ENCODE measurements around the gene MAPK14. TPM values are rescaled to one million over a fixed set of nuclear protein-coding genes. Genes with fewer than 3 reads are reported as not detected.

Gene MAPK14
- total and polyA plus RNA-seq, 10 of the 15 experiments (the other 5 are each of a cell fraction or from before 2014, with no cell fraction given) = 12.5 to 59.5 (median 43.0) TPM

GRCh38 chr6:36049582-36049981 lies 22.0 kb downstream of the MAPK14 start:
- RAD21 ChIA-PET (ENCODE audit: unreplicated experiment) = no interaction called here

More at GRCh38 chr6:36049582-36049981, 22.0 kb downstream of the MAPK14 start:
- ChIA-PET POLR2A (interaction anchor here (1.0 kb wide), 1 partner anchor 11 kb away, joined by 4 read pairs; no protein-coding TSS in a partner anchor), SMC1A (ENCODE audit: uncharacterized antibody, unreplicated experiment) (interaction anchor here (0.6 kb wide), 1 partner anchor 1159 kb away, joined by 3 read pairs; no protein-coding TSS in a partner anchor), CTCF (no interaction called here)
- ATAC-seq (no peak), FAIRE-seq (no peak), DNase-seq (ENCODE audit: low read depth, low spot score) (no peak)
- Histone ChIP-seq H3K36me3 (ENCODE audit: control insufficient read depth in 2 of 2, insufficient read depth in 2 of 2, low read length in 1 of 2) (peaks cover 0 to 5% of the 10 kb centered on the region in 2 experiments; a peak in 3 of 4 replicates), H2AFZ (ENCODE audit: control insufficient read depth, low read depth, low read length) (no peak overlapping the region), H3K4me2 (ENCODE audit: control insufficient read depth, insufficient read depth) (no peak overlapping the region), H3K27me3 (replicated peaks in 1 of 2; ENCODE audit: control insufficient read depth in 2 of 2, insufficient read depth in 2 of 2, low read length in 1 of 2) (no peaks in the 10 kb centered on the region), H3K9ac (ENCODE audit: control insufficient read depth, insufficient read depth, low read length) (no peak overlapping the region), H3K4me1 (ENCODE audit: control insufficient read depth, insufficient read depth, low read length) (peaks cover 3% of the 10 kb centered on the region; the same call in 1 of the 2 replicates), H3K9me3 (replicated peaks; ENCODE audit: control insufficient read depth, insufficient read depth, low read length) (no peaks in the 10 kb centered on the region), H4K20me1 (ENCODE audit: control insufficient read depth, insufficient read depth) (peaks cover 2% of the 10 kb centered on the region; the same call in 1 of the 2 replicates), H3K27ac (ENCODE audit: control insufficient read depth, insufficient read depth) (no peak overlapping the region), H3K79me2 (ENCODE audit: control insufficient read depth, insufficient read depth, low read length) (peaks cover 47% of the 10 kb centered on the region), H3K4me3 (no peak overlapping the region)
- in situ Hi-C loops (cut with MboI) = no loop called here
- WGBS (ENCODE audit: insufficient coverage, insufficient replicate concordance, low lambda C conversion rate, missing lambda C conversion rate) = 87% methylated on average over 2 of the region's 2 CpGs
- intact Hi-C loops (cut with micrococcal nuclease; ENCODE audit: unreplicated experiment) = no loop called here
- no TSS peak for BruUV-seq (replicated peaks)
- TF ChIP-seq HCFC1 (IDR thresholded peaks at IDR 0.05; ENCODE audit: low read length) (no peak), WRNIP1 (IDR thresholded peaks at IDR 0.05; ENCODE audit: borderline replicate concordance, low read depth, low read length) (no peak), MEF2B (IDR thresholded peaks at IDR 0.05; ENCODE audit: partially characterized antibody, poor library complexity, severe bottlenecking) (no peak), PAX5 (IDR thresholded peaks at IDR 0.05; ENCODE audit: borderline replicate concordance, low read depth, low read length) (no peak), SRF (IDR thresholded peaks at IDR 0.05; ENCODE audit: low read depth in 2 of 2, low read length in 2 of 2) (no peak), BRCA1 (IDR thresholded peaks at IDR 0.05; ENCODE audit: low read depth, low read length) (no peak), KAT2A (conservative IDR thresholded peaks at IDR 0.05; ENCODE audit: control insufficient read depth, low read depth, low read length) (no peak), BHLHE40 (IDR thresholded peaks at IDR 0.05; ENCODE audit: borderline replicate concordance in 1 of 2, low read depth in 2 of 2, low read length in 1 of 2) (no peak), ZNF687 (IDR thresholded peaks at IDR 0.05) (no peak)
